Eye (tissue), 1 donor: ENCODE measurements around the gene SEMA4D.

Experiments
- DNase-seq: peaks from one replicate; pipeline ENCODE4 v3.0.0-alpha.2; 2015

The SEMA4D gene

DNA sequence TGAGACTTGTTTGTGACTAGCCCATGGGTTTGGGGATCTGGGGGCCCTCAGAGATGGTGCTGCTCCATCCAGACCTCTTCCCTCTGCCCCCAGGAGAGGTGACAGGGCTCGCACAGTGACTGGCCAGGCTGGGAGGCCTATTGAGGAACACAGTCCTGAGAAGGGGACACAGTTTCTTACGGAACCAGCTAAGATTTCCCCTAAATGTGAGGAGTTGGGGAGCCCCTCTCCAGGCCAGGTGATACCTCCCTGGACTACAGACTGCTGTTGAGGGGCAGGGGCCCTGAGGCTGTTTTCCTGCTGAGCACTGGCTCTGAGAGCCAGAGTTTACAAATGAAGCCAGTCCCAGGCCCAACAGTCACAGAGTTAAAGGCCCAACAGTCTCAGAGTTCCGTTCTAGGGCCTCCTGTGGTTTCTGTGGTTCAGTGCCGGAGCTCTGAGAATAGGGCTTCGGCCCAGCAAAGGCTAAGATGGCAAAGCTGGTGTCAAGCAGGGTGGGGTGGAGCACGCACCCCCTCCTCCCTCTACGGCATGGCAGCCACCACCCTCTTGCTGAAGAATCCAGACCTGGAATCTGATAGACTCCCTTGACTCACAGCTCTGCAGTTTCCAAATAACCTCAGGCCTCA lies 1.1 kb upstream of the SEMA4D start:
- DNase-seq, result no peak

DNA sequence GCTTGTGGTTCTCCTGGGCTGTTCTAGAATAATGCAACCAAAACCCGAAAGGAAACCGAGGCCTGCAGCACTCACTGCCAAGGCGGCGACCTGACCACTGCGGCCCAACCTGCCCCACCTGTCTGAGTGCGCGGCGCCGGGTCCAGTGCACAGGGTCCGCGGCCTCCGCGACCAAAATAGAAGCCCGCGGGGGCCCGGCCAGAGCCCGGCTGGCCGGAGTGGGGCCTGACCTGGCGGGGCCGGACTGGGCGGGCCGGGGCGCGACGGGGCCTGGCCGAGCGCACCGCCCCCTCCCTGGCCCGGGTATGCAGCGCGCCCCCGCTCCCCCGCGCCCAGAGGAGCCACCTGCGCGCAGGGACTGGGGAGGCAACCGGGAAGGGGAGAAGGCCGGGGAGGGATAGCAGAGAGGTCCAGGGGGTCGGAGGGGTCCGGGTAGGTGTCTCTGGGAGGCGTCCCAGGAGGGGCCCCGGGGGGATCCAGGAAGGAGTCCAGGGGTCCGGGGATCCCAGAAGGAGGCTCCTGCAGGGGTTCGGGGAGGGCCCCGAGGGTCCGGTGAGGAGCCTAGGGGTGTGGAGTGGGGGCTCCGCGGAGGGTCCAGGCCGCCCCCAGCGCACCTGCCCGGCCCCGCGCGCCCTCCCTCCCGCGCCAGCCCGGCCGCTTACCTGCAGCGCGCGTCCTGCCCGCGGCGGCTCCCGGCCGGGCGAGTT lies 503 bp downstream of the SEMA4D start:
- peak; percentile 52 for DNase-seq

GRCh38 chr9:89496645-89497256 lies 1.2 kb downstream of the SEMA4D start:
- peak; percentile 54 for DNase-seq

- peak; percentile 76 for DNase-seq
Observed at GRCh38 chr9:89495824-89496560, 1.9 kb downstream of the SEMA4D start.

DNA sequence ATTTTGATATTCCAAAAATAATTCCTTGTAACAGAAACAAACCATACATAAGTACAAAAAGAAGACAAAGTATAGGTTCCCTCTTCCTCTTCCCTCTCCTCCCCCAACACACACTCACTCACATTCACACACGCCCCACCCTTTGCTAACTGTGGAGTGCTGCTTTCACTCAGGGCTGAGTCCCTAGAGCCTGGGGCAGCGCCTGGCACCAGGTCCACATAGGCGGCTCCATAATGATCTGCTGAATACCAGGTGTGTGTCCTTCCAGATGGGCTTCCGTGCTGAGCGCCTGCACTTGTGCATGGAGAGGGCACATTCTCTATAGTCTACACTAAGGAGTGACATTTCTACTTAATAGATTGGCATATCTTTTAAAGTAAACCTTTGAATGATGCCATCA lies 3.7 kb downstream of the SEMA4D start:
- no peak for DNase-seq

GRCh38 chr9:89493671-89494070 lies 4.2 kb downstream of the SEMA4D start:
- peak; percentile 42 for DNase-seq

- no peak for DNase-seq
Observed at GRCh38 chr9:89493181-89493580, 4.7 kb downstream of the SEMA4D start.

GRCh38 chr9:89492586-89492985 lies 5.3 kb downstream of the SEMA4D start:
- no peak for DNase-seq

DNA sequence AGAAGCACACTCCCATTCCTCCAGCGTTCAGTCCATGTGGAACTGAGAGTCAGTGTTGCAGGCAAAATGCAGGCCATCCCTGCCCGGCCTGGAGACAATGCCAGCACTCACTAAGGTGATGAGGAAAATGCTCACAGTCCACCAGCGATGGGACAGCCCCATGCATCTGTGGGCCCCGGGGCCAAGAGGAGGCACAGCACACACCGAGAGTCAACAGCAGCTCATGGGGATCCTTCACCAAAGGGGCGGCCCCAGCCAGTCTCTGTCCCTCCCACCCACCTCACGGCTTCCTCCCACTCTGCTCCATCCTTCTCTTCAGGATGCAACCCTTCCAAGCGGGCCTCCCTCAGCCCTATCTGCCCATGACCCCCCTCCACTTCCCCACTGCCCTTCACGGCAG lies 6.2 kb downstream of the SEMA4D start:
- DNase-seq, result no peak

- no peak for DNase-seq
Observed at GRCh38 chr9:89489548-89490530, 8.1 kb downstream of the SEMA4D start.

DNA sequence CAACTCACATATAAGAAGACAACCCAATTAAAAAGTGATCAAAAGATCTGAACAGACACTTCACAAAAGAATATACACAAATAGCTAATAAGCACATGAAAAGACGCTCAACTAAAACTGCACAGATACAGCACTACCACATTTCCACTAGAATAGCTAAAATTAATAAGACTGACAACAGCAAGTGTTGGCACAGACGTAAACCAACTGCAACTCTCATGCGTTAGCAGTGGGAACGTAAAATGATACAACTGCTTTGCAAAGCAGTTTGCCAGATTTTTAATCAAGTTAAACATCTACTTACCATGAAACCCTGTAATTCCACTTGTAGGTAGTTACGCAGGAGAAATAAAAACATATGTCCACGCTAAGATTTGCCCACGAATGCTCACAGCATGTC lies 9.0 kb downstream of the SEMA4D start:
- no peak for DNase-seq

- no peak for DNase-seq
Observed at GRCh38 chr9:89488131-89488530, 9.8 kb downstream of the SEMA4D start.

DNA sequence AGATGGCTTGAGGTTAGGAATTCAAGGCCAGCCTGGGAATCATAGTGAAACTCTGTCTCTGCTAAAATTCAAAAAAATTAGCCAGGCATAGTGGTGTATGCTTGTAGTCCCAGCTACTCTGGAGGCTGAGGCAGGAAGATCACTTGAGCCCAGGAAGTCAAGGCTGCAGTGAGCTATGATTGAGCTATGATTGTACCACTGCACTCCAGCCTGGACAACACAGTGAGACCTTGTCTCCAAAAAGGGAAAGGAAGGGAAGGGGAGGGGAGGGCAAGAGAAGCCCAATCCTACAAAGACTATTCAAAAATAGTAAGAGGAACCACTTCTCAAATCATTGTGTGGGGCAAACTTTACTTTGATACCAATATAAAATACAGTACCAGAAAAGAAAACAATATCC lies 11.2 kb downstream of the SEMA4D start:
- no peak for DNase-seq

DNA sequence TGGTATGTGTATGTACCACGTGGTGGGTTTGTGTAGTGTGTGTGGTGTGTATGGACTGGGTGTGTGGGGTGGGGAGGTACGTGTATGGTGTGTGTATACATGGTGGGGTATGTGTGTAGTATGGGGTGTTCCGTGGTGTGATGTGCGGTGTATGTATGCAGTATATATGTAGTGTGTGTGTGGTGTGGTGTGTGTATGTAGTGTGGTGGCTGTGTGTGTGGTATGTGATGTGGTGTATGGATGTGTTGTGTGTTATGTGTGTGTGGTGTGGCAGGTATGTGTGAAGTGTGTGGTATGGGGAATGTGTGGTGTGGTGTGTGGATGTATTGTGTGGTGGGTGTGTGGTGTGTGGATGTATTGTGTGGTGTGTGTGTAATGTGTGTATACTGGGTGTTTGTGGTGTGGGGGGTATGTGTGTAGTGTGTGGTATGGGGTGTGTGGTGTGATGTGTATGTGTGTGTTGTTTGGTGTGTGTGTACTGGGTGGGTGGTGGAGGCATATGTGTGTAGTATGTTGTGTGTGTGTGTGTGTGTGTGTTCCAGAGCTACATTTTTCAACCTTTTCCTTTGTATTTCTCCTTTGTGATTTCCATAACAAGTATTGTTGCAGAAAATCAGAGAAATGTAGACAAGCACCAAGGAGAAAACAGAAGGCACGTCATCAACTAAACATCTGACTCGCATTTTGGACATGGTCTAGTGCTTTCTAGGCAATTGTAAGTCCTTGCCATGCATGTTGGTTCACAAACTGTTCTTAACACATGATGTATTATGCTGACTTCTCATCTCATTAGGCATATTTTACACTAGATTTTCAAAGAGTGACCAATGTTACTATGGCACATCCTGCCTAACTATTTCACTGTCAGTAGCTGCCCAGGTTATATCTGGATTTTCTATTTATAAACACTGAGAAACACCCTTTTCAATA lies 13.2 kb downstream of the SEMA4D start:
- DNase-seq, result no peak

- peak; percentile 66 for DNase-seq
Observed at GRCh38 chr9:89483592-89484474, 14.1 kb downstream of the SEMA4D start.

GRCh38 chr9:89482901-89483361 lies 15.0 kb downstream of the SEMA4D start:
- DNase-seq, result peak; percentile 70

DNA sequence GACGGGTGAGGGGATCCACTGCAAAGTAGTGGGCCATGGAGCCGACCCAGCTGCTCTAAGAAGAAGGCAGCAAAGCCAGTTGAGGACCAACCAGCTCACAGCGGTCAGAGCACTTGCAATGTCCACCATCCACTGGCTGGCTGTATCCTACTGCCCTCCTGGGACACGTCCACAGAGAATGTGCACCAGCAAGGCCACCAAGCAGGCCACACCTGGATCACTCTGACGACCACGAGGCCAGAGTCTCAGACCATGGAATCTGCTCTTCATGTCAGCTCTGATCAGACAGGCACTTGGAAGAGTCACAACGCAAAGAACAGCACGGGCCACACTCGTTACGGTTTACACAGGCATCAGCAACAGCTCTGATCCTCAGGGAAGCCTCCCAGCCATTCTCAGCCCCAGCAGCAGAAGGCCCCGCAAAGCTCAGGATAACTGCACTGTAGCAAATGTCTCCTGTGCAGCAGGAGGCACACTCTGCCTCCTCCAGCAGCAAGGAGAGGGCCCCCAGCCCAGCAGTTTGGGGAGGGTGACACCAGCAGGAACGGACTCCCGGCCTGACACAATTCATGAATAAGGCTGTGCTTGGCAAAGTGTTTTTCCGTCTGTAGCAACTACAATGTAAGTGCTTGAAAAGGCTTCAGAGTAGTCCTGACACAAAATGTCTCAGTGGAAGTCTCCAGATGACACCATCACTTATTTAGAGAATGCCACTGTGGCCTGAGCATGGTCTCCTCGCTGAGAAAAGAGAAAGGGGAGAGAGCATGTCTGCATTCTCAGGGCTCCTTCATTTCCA lies 15.7 kb downstream of the SEMA4D start:
- peak; percentile 43 for DNase-seq

DNA sequence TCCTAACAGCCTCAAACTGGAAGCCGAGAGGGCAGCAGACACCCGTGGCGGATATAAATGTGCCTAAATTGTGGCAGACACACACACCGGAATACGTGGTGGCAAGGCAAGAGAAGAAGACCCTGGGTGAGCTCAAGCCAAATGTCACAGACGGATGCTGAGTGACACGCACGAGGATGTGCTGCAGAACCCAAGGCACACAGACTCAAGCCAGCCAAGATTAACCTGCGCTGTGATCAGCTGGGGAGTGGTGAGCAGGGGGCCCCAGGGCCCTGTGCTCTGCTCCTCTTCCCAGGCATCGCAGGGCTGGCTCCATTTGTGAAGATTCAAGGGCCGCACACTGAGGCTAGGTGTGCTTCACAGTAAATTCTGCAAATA lies 16.4 kb downstream of the SEMA4D start:
- no peak for DNase-seq
